ENCODE results near the gene SAMD8.

DNA sequence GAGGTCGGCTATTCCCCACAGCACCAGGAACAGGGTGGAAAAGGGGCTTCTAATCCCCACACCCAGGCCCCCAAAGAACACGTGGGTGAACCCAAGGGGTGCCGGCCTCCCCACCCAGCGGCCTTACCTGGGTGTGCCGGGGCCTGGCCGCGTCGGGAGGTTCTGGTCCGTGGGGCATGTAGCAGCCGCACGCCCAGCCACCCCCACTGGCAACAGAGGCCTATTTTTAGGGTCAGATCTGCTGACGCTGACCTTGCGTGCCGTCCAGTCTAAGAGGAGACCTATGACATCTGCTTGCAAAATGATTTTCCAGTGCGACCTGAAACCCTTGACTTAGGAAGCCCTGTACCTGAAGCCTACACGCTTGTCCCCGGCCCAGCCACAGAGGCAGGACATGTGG is 38.0 kb upstream of the SAMD8 start:
- TF ChIP-seq, protein P1, sequence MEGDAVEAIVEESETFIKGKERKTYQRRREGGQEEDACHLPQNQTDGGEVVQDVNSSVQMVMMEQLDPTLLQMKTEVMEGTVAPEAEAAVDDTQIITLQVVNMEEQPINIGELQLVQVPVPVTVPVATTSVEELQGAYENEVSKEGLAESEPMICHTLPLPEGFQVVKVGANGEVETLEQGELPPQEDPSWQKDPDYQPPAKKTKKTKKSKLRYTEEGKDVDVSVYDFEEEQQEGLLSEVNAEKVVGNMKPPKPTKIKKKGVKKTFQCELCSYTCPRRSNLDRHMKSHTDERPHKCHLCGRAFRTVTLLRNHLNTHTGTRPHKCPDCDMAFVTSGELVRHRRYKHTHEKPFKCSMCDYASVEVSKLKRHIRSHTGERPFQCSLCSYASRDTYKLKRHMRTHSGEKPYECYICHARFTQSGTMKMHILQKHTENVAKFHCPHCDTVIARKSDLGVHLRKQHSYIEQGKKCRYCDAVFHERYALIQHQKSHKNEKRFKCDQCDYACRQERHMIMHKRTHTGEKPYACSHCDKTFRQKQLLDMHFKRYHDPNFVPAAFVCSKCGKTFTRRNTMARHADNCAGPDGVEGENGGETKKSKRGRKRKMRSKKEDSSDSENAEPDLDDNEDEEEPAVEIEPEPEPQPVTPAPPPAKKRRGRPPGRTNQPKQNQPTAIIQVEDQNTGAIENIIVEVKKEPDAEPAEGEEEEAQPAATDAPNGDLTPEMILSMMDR (IDR thresholded peaks at IDR 0.05; ENCODE audit: poor library complexity), result no peak
- no peak for TF ChIP-seq EZH2 (IDR thresholded peaks at IDR 0.05; ENCODE audit: borderline replicate concordance)
- no peak for TF ChIP-seq EZH2phosphoT487 (IDR thresholded peaks at IDR 0.05; ENCODE audit: low read depth, severe bottlenecking, unreplicated experiment)
